HG03135 (cell line): ENCODE measurements around the gene ERBB2.
"Not testable (repeated sequence)": the region's sequence is repeated elsewhere in the genome, so short reads cannot be mapped to it uniquely, and the experiment has no call there.

Experiments used
- ATAC-seq: cut with Tn5 transposase; IDR thresholded peaks from one replicate; pipeline ENCODE4 v1.9.1; 2021; ENCODE audit warnings: mild to moderate bottlenecking, moderate library complexity; ENCODE audit not compliant: unreplicated experiment

Gene ERBB2

GRCh38 chr17:39677542-39678339, 22.1 kb upstream of the ERBB2 start:
- ATAC-seq: no peak

- ATAC-seq: no peak
Observed at GRCh38 chr17:39678340-39679116, 21.3 kb upstream of the ERBB2 start.

GRCh38 chr17:39679521-39680192, 20.2 kb upstream of the ERBB2 start:
- ATAC-seq: no peak

- no peak for ATAC-seq
Observed at GRCh38 chr17:39683295-39683939, 16.4 kb upstream of the ERBB2 start.

GRCh38 chr17:39684369-39685192, 15.3 kb upstream of the ERBB2 start:
- ATAC-seq: no peak

- no peak for ATAC-seq
Observed at GRCh38 chr17:39687101-39687545, 12.7 kb upstream of the ERBB2 start.

GRCh38 chr17:39687546-39688474, 12.1 kb upstream of the ERBB2 start, which contains the start of gene PGAP3:
Gene PGAP3, minus strand, starts transcription at chr17:39688057. Its CDS starts 43 bp downstream, at chr17:39688014.
- peak; percentile 80 for ATAC-seq

GRCh38 chr17:39688475-39688835, 11.4 kb upstream of the ERBB2 start:
- no peak for ATAC-seq

- ATAC-seq: no peak
Observed at GRCh38 chr17:39688945-39689344, 10.9 kb upstream of the ERBB2 start.

GRCh38 chr17:39694593-39694992, 5.3 kb upstream of the ERBB2 start:
- no peak for ATAC-seq

GRCh38 chr17:39695089-39695474, 4.8 kb upstream of the ERBB2 start:
- no peak for ATAC-seq

GRCh38 chr17:39696731-39697130, 3.1 kb upstream of the ERBB2 start:
- no peak for ATAC-seq

- no peak for ATAC-seq
Observed at GRCh38 chr17:39697961-39698360, 1.9 kb upstream of the ERBB2 start.

GRCh38 chr17:39699157-39699817, 577 bp upstream of the ERBB2 start:
- not testable (repeated sequence) for ATAC-seq

GRCh38 chr17:39700148-39700987, 504 bp downstream of the ERBB2 start:
- ATAC-seq: no peak

GRCh38 chr17:39701012-39701783, 1.3 kb downstream of the ERBB2 start:
- no peak for ATAC-seq
